Activated naive CD4-positive, alpha-beta T cell treated with anti-CD3 and anti-CD28 coated beads, Interleukin-2, amount 50 U/mL, for 72 hours (primary cell): ENCODE data around the gene RTN1. TPM values are rescaled to one million over a fixed set of nuclear protein-coding genes. Genes with fewer than 3 reads are reported as not detected.

Experiments
- ATAC-seq, 2 donors: fragments of 150-1000 bp; cut with Tn5 transposase; 2 replicates each; pipeline ENCODE4 v1.10.0; 2021; ENCODE audit warnings: mild to moderate bottlenecking in 2 of 2, moderate library complexity in 2 of 2
- DNase-seq, 2 donors: peaks; one replicate each; pipeline ENCODE4 v3.0.0; 2021 to 2022; ENCODE audit warnings: low spot score in 2 of 2
- H3K27ac Mint-ChIP-seq, 2 donors: one replicate each; pipeline ENCODE4 v1.8.0; 2022; ENCODE audit warnings: mild to moderate bottlenecking in 2 of 2, mixed read lengths in 2 of 2
- H3K36me3 Mint-ChIP-seq, 2 donors: one replicate each; pipeline ENCODE4 v1.8.0; 2022; ENCODE audit warnings: mixed read lengths in 2 of 2
- H3K9me3 Mint-ChIP-seq, 2 donors: one replicate each; pipeline ENCODE4 v1.8.0; 2022; ENCODE audit warnings: mixed read lengths in 2 of 2
- total RNA-seq, 2 donors: library from RNA; stranded (reverse); gene quantifications; one replicate each; pipeline ENCODE4 v1.2.3, GENCODE V29; 2022

The RTN1 gene
- total RNA-seq, 2 donors from 2014 or later = not detected

DNA sequence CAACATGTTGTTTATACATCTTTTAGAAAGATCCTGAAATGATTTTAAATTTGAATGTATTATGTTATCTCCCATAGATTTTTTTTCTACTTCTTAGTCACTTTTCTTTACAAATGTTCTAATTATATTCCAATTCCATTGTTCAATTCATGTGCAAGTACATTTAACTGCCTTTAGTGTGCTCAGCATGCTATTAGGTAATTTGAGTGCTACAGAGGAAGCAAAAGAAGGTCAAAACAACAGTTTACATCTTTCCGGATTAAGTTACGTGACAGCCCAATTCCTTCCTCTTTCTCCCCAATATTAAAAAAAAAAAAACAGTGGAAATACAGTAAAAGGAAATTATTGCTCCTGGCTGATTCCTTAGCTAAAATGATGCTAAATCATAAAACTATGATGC is 98.3 kb downstream of the RTN1 start:
- ATAC-seq (no peak), DNase-seq (no peak)
- H3K36me3 Mint-ChIP-seq = no peaks in the 10 kb centered on the region
- no peak overlapping the region for H3K27ac Mint-ChIP-seq
- H3K9me3 Mint-ChIP-seq = no peaks in the 10 kb centered on the region

GRCh38 chr14:59771577-59771976 is 99.0 kb downstream of the RTN1 start:
- Mint-ChIP-seq H3K27ac (no peak overlapping the region), H3K36me3 (no peaks in the 10 kb centered on the region), H3K9me3 (no peaks in the 10 kb centered on the region)
- ATAC-seq (no peak), DNase-seq (no peak)

DNA sequence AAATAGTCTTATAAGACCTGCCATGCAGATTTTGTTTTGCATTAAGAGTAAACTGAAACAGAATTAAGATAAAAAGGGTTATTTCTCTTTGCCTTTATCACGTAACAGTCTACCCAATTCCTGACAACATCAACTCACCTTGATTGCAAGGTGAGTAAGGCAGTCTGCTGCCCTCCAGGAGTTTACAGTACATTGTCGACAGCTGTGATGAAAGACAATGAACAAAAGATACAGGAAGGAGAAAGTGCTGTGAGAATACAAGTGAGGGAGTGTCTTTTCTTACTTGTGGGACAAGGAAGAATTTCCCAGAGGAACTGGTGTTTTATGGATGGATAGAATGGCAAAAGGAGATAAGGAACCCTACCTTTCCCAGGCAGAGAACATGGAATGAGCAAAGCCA is 101.0 kb downstream of the RTN1 start:
- H3K9me3 Mint-ChIP-seq = no peaks in the 10 kb centered on the region
- no peaks in the 10 kb centered on the region for H3K36me3 Mint-ChIP-seq
- H3K27ac Mint-ChIP-seq = no peak overlapping the region
- DNase-seq = no peak
- no peak for ATAC-seq

GRCh38 chr14:59768855-59769375 is 101.7 kb downstream of the RTN1 start:
- H3K9me3 Mint-ChIP-seq = no peaks in the 10 kb centered on the region
- no peak for DNase-seq
- H3K27ac Mint-ChIP-seq = no peak overlapping the region

DNA sequence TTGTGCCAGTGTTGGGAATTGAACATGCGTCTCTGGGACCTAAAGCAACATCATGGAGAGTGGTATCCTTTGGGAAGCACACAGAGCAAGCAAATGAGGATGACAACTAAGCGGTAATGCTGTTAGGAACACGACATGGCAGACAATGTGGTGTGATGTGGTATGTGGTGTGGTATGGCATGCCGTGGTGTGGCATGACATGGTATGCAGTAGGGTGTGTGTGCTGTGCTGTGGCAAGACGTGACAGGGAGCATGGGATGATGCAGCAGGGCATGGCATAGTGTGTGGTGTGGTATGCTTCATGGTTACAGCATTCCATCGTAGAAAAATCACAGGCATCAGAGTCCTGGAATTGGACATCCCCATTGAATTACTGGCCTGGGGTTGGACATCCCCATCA is 108.7 kb downstream of the RTN1 start:
- no peak overlapping the region for H3K27ac Mint-ChIP-seq
- ATAC-seq (no peak), DNase-seq (no peak)
- H3K36me3 Mint-ChIP-seq = no peaks in the 10 kb centered on the region
- no peaks in the 10 kb centered on the region for H3K9me3 Mint-ChIP-seq

More at GRCh38 chr14:59768855-59769375, 101.7 kb downstream of the RTN1 start:
- no peak for ATAC-seq
- H3K36me3 Mint-ChIP-seq = no peaks in the 10 kb centered on the region

GRCh38 chr14:59755409-59756135 is 115.0 kb downstream of the RTN1 start:
- Mint-ChIP-seq H3K9me3 (no peaks in the 10 kb centered on the region), H3K27ac (no peak overlapping the region), H3K36me3 (no peaks in the 10 kb centered on the region)
- DNase-seq = no peak
- no peak for ATAC-seq

GRCh38 chr14:59754256-59754655 is 116.3 kb downstream of the RTN1 start:
- DNase-seq (no peak), ATAC-seq (no peak)
- no peaks in the 10 kb centered on the region for H3K36me3 Mint-ChIP-seq
- H3K9me3 Mint-ChIP-seq = no peaks in the 10 kb centered on the region
- H3K27ac Mint-ChIP-seq = no peak overlapping the region

DNA sequence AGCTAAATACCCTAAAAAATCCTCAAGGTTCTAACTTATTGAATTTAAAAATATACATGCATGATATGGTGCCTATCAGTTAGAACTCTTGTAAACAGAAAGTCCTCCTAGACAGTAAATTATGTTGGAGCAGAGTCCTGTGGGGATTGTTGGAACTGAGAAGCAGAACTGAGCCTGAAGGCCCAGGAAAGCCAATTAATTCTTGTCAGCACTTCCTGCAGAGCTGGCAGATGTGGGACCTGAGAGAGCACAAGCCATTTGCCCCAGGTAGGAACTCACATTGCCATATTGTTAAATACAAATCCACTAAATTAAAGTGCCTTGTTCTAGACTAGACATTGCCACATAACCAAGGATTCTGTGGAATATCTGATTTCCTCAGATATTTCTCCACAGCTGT is 117.1 kb downstream of the RTN1 start:
- Mint-ChIP-seq H3K27ac (no peak overlapping the region), H3K36me3 (no peaks in the 10 kb centered on the region), H3K9me3 (no peaks in the 10 kb centered on the region)
- no peak for ATAC-seq
- no peak for DNase-seq

DNA sequence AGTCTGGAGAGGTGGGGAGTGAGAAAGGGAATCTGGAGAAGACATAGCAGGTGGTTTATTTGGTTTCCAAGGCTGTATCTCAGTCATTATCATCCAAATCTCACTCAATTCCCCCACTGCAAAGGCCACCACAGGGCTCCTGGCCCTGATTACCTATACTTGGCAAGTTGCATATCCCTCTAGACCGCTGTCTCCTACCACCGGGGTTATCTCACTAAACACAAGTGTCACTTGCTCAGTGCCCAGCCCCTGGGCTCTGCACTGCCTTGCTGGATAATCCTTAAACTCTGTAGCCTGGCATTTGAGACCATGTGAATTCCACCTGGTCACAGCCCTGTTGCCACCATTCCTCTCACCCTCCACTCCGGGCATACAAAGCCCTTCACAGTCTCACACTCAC is 119.0 kb downstream of the RTN1 start:
- Mint-ChIP-seq H3K27ac (no peak overlapping the region), H3K9me3 (no peaks in the 10 kb centered on the region), H3K36me3 (no peaks in the 10 kb centered on the region)
- peak; percentile 23 to 26 for ATAC-seq
- no peak for DNase-seq

- DNase-seq = no peak
- Mint-ChIP-seq H3K27ac (no peak overlapping the region), H3K9me3 (peaks cover 14 to 15% of the 10 kb centered on the region in 2 donors), H3K36me3 (peaks cover 0 to 19% of the 10 kb centered on the region in 2 donors)
- no peak for ATAC-seq
Measured at GRCh38 chr14:59739794-59740193, 130.8 kb downstream of the RTN1 start.

GRCh38 chr14:59728304-59728703 is 142.3 kb downstream of the RTN1 start:
- Mint-ChIP-seq H3K9me3 (no peaks in the 10 kb centered on the region), H3K27ac (no peak overlapping the region), H3K36me3 (peaks cover 0 to 6% of the 10 kb centered on the region in 2 donors)
- DNase-seq (no peak), ATAC-seq (no peak)

GRCh38 chr14:59727073-59727661 is 143.4 kb downstream of the RTN1 start:
- no peaks in the 10 kb centered on the region for H3K9me3 Mint-ChIP-seq
- ATAC-seq = no peak
- no peak for DNase-seq
- no peak overlapping the region for H3K27ac Mint-ChIP-seq
- H3K36me3 Mint-ChIP-seq = peaks cover 0 to 6% of the 10 kb centered on the region in 2 donors

GRCh38 chr14:59711080-59711479 is 159.5 kb downstream of the RTN1 start:
- DNase-seq (no peak), ATAC-seq (no peak)
- Mint-ChIP-seq H3K9me3 (no peaks in the 10 kb centered on the region), H3K27ac (no peak overlapping the region), H3K36me3 (no peaks in the 10 kb centered on the region)

DNA sequence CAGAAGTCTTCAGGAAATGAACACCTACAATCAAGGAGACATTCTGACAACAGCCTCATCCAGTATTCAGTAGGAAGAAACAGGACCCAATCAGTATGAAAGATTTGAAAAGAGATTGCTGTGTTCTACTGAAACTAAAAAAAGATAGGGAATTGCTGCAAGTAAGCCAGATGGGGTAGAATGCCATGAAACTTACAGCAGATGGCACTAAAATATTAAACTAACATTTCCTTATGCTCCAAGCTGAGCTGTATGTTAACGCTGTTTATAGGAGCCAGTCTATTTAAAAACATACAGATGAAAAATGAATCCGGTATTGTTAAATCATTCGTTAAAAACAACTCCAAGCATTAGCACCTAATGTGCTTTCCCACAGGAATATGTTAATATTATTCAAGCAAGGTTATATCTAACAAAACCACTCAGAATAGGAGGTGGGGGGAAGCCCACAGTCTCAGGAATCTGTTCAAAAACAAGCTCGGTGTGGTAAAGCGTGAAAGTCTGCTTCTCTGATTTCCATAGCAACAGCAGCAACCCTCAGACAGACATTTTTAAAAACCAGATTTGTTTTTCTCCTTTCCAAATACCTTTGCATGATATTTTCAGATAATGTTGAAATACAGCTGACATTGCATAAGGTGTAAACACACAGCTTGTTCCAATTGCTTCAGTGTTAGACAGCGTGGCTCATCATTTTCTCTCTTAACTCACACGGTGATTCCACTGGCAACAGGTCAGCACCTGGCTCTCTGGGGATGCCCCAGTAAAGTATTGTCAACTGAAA is 162.6 kb downstream of the RTN1 start:
- no peak for ATAC-seq
- no peak for DNase-seq
- no peak overlapping the region for H3K27ac Mint-ChIP-seq
- H3K36me3 Mint-ChIP-seq = no peaks in the 10 kb centered on the region
- peaks cover under 1 to 4% of the 10 kb centered on the region in 2 donors for H3K9me3 Mint-ChIP-seq

GRCh38 chr14:59705866-59706265 is 164.7 kb downstream of the RTN1 start:
- DNase-seq (no peak), ATAC-seq (no peak)
- no peaks in the 10 kb centered on the region for H3K36me3 Mint-ChIP-seq
- H3K9me3 Mint-ChIP-seq = peaks cover 4% of the 10 kb centered on the region in 2 donors
- H3K27ac Mint-ChIP-seq = no peak overlapping the region

DNA sequence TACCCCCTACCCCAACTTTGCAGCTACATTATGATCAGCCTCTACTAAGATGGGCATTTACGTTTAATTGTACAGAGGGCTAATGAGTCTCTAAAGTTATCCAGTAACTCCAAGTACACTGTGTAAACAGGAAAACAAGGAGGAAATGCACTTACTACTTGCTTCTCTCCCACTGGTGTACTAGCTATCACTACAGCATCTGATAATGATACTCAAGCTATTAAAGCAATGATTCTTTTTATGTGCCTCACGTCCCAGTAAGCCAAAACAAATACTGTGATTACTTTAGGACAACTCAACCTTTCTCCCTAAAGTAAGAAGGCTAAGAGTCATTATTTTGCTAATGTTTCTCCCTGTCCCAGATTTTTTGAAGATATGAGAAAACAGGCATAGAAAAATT is 165.3 kb downstream of the RTN1 start:
- no peak overlapping the region for H3K27ac Mint-ChIP-seq
- no peaks in the 10 kb centered on the region for H3K36me3 Mint-ChIP-seq
- peaks cover 4% of the 10 kb centered on the region in 2 donors for H3K9me3 Mint-ChIP-seq
- no peak for DNase-seq
- ATAC-seq = no peak

GRCh38 chr14:59704054-59704645 is 166.4 kb downstream of the RTN1 start:
- no peak overlapping the region for H3K27ac Mint-ChIP-seq
- no peak for DNase-seq
- ATAC-seq = no peak
- H3K9me3 Mint-ChIP-seq = peaks cover 4% of the 10 kb centered on the region in 2 donors
- no peaks in the 10 kb centered on the region for H3K36me3 Mint-ChIP-seq
